AG04449 (cell line): ENCODE measurements around the gene TBL1XR1.

Source experiments
- CTCF ChIA-PET: fragments of 350-600 bp; formaldehyde crosslinking; extraction: SDS; loops from one replicate; lab custom pipeline; 2021; ENCODE audit warnings: antibody characterized with exemption; lab: Yijun Ruan, JAX
- POLR2A ChIA-PET: fragments of 400-600, 350-600 bp; formaldehyde crosslinking; extraction: SDS; loops from one replicate; lab custom pipeline; 2020; ENCODE audit warnings: antibody characterized with exemption, inconsistent platforms; lab: Yijun Ruan, JAX
- DNase-seq: peaks from one replicate; pipeline ENCODE4 v3.0.0-alpha.2; 2010; ENCODE audit warnings: low read depth, low spot score
- H3K4me3 ChIP-seq: 2 replicates; pipeline ENCODE4 v1.5.1; 2011; ENCODE audit warnings: low read depth, mild to moderate bottlenecking, control low read depth, low read length
- TF ChIP-seq, protein P1 (sequence below): IDR thresholded peaks from one replicate; pipeline ENCODE4 v1.5.1; 2011; ENCODE audit warnings: mild to moderate bottlenecking, moderate library complexity, low read length, control low read depth, inconsistent platforms; ENCODE audit not compliant: insufficient read depth; ENCODE audit errors: missing control alignments

The TBL1XR1 gene

GRCh38 chr3:177221744-177222143 is 24.5 kb upstream of the TBL1XR1 start:
- TF ChIP-seq, protein P1, sequence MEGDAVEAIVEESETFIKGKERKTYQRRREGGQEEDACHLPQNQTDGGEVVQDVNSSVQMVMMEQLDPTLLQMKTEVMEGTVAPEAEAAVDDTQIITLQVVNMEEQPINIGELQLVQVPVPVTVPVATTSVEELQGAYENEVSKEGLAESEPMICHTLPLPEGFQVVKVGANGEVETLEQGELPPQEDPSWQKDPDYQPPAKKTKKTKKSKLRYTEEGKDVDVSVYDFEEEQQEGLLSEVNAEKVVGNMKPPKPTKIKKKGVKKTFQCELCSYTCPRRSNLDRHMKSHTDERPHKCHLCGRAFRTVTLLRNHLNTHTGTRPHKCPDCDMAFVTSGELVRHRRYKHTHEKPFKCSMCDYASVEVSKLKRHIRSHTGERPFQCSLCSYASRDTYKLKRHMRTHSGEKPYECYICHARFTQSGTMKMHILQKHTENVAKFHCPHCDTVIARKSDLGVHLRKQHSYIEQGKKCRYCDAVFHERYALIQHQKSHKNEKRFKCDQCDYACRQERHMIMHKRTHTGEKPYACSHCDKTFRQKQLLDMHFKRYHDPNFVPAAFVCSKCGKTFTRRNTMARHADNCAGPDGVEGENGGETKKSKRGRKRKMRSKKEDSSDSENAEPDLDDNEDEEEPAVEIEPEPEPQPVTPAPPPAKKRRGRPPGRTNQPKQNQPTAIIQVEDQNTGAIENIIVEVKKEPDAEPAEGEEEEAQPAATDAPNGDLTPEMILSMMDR = no peak
- CTCF ChIA-PET = no interaction called here
- DNase-seq = no peak
- POLR2A ChIA-PET = no interaction called here
- H3K4me3 ChIP-seq = no peak overlapping the region

DNA sequence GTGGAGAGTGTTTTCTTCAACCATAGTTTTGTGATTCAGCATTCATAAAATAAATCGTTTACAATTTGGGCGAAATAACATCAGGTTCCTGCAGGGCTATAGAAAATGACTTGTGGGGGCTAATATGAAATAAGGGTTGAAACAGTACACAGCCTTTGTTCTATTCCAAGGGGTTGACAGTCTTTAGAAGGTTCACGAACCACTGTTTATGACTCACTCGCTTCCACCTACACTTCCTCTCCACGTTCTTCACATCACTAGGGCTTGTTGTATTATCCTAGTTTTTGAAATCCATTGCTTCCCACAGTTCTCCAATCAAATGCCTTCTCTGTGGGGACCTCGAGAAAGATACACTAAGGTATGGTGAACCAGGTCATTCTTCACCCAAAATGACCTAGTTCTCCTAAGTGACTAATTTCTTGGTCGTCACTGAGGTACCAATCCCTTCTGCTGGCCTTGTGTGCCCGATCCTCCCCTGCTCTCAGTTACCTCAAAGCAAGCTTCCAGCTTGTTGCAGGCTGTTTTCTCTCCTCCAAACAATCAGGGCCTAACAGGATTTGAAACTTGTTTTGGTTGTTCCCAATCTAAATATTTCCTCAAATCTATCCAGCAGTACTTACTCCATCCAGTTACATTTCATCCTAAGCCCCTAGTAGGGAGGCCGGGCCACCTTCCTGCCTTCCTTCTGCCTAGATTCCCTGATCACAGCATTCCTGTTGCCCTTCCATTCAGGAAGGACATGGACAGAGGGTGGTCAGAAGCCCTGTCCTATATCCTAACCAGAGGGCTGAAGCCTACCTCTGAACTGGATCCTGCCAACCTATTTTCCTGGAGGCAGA is 23.1 kb upstream of the TBL1XR1 start:
- H3K4me3 ChIP-seq = no peak overlapping the region
- TF ChIP-seq, protein P1 = no peak
- CTCF ChIA-PET = no interaction called here
- DNase-seq = no peak
- POLR2A ChIA-PET = no interaction called here

GRCh38 chr3:177213801-177214535 is 16.7 kb upstream of the TBL1XR1 start:
- ChIA-PET POLR2A (interaction anchor here (1.0 kb wide), 1 partner anchor 11 kb away, joined by 3 read pairs; no protein-coding TSS in a partner anchor), CTCF (no interaction called here)
- no peak for DNase-seq
- H3K4me3 ChIP-seq = no peak overlapping the region
- TF ChIP-seq, protein P1 = no peak

DNA sequence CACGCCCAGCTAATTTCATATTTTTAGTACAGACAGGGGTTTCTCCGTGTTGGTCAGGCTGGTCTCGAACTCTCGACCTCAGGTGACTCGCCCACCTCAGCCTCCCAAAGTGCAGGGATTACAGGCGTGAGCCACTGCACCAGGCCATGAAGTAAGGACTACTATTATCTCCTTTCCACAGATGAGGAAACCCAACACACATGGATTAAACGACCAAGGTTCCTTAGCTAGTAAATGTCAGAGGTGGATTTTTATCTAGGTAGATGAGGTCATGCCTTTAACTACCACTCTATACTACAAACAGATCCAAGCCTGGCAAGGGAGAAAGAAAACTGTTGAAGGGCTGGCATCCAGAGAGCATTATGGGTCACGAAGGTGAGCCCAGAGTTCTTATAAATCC is 15.5 kb upstream of the TBL1XR1 start:
- DNase-seq = no peak
- H3K4me3 ChIP-seq = no peak overlapping the region
- ChIA-PET POLR2A (no interaction called here), CTCF (interaction anchor here (0.7 kb wide), 1 partner anchor 37 kb away, joined by 3 read pairs; no protein-coding TSS in a partner anchor)
- TF ChIP-seq, protein P1 = no peak

- TF ChIP-seq, protein P1 = no peak
- ChIA-PET CTCF (interaction anchor here (0.7 kb wide), 1 partner anchor 38 kb away, joined by 3 read pairs; no protein-coding TSS in a partner anchor), POLR2A (no interaction called here)
- no peak for DNase-seq
- H3K4me3 ChIP-seq = no peak overlapping the region
Observed at GRCh38 chr3:177212278-177212610, 15.0 kb upstream of the TBL1XR1 start.
